Ramos (cell line): ENCODE data around the gene DYSF.

Experiments
- in situ Hi-C: fragments of 300-500 bp; cut with MboI; formaldehyde crosslinking; loops from one replicate; pipeline ENCODE4 v1.14.3; 2022; ENCODE audit warnings: low sequenced_read_pairs; ENCODE audit not compliant: unreplicated experiment

The DYSF gene

GRCh38 chr2:71561441-71562267, 108.3 kb downstream of the DYSF start:
- in situ Hi-C loops: loop anchor here (25.0 kb wide), 1 partner anchor 1026 kb away; no protein-coding TSS in a partner anchor

- in situ Hi-C loops: loop anchor here (25.0 kb wide), 1 partner anchor 1025 kb away; no protein-coding TSS in a partner anchor
These were observed 109.2 kb downstream of the DYSF start for GRCh38 chr2:71562518-71562917.

- in situ Hi-C loops: loop anchor here (25.0 kb wide), 1 partner anchor 1023 kb away; no protein-coding TSS in a partner anchor
These were observed 110.5 kb downstream of the DYSF start for GRCh38 chr2:71563872-71564271.

- in situ Hi-C loops: loop anchor here (25.0 kb wide), 1 partner anchor 1023 kb away; no protein-coding TSS in a partner anchor
These were observed 111.0 kb downstream of the DYSF start for GRCh38 chr2:71564361-71564760.

GRCh38 chr2:71564790-71565189, 111.4 kb downstream of the DYSF start:
- in situ Hi-C loops: loop anchor here (25.0 kb wide), 1 partner anchor 1023 kb away; no protein-coding TSS in a partner anchor

- in situ Hi-C loops: loop anchor here (25.0 kb wide), 1 partner anchor 1021 kb away; no protein-coding TSS in a partner anchor
These were observed 113.0 kb downstream of the DYSF start for GRCh38 chr2:71566372-71566771.

- in situ Hi-C loops: loop anchor here (25.0 kb wide), 1 partner anchor 1020 kb away; no protein-coding TSS in a partner anchor
These were observed 114.3 kb downstream of the DYSF start for GRCh38 chr2:71567625-71568024.

GRCh38 chr2:71568103-71568502, 114.7 kb downstream of the DYSF start:
- in situ Hi-C loops: loop anchor here (25.0 kb wide), 1 partner anchor 1019 kb away; no protein-coding TSS in a partner anchor

GRCh38 chr2:71570511-71570910, 117.2 kb downstream of the DYSF start:
- in situ Hi-C loops: loop anchor here (25.0 kb wide), 1 partner anchor 1017 kb away; no protein-coding TSS in a partner anchor

GRCh38 chr2:71570951-71571460, 117.6 kb downstream of the DYSF start:
- in situ Hi-C loops: loop anchor here (25.0 kb wide), 1 partner anchor 1016 kb away; no protein-coding TSS in a partner anchor

GRCh38 chr2:71571945-71572344, 118.6 kb downstream of the DYSF start:
- in situ Hi-C loops: loop anchor here (25.0 kb wide), 1 partner anchor 1015 kb away; no protein-coding TSS in a partner anchor

- in situ Hi-C loops: no loop called here
These were observed 122.6 kb downstream of the DYSF start for GRCh38 chr2:71575966-71576365.

- in situ Hi-C loops: no loop called here
These were observed 123.2 kb downstream of the DYSF start for GRCh38 chr2:71576541-71576940.

GRCh38 chr2:71577209-71577608, 123.8 kb downstream of the DYSF start:
- in situ Hi-C loops: no loop called here

GRCh38 chr2:71578767-71579342, 125.5 kb downstream of the DYSF start:
- in situ Hi-C loops: no loop called here

- in situ Hi-C loops: no loop called here
These were observed 127.7 kb downstream of the DYSF start for GRCh38 chr2:71581026-71581425.

GRCh38 chr2:71583876-71584275, 130.5 kb downstream of the DYSF start:
- in situ Hi-C loops: no loop called here

GRCh38 chr2:71586471-71586870, 133.1 kb downstream of the DYSF start:
- in situ Hi-C loops: no loop called here

- in situ Hi-C loops: no loop called here
These were observed 134.2 kb downstream of the DYSF start for GRCh38 chr2:71587509-71588073.

GRCh38 chr2:71588497-71589170, 135.3 kb downstream of the DYSF start:
- in situ Hi-C loops: no loop called here
